ENCODE measurements around the gene MLYCD.
A peak's percentile ranks its signal among the peaks of the same experiment; 100 is the strongest.
"Not testable (repeated sequence)": the region's sequence is repeated elsewhere in the genome, so short reads cannot be mapped to it uniquely, and the experiment has no call there.

MLYCD gene

GRCh38 chr16:83942074-83942473, 43.2 kb downstream of the MLYCD start:
- no peak for DNase-seq

GRCh38 chr16:83942815-83943515, 44.0 kb downstream of the MLYCD start:
- no peak for DNase-seq

GRCh38 chr16:83943516-83944050, 44.7 kb downstream of the MLYCD start:
- no peak for DNase-seq

- no peak for DNase-seq
These were observed 46.7 kb downstream of the MLYCD start for GRCh38 chr16:83945587-83945986.

GRCh38 chr16:83946154-83946780, 47.4 kb downstream of the MLYCD start:
- no peak for DNase-seq

GRCh38 chr16:83946781-83947566, 48.1 kb downstream of the MLYCD start:
- no peak for DNase-seq

- no peak for DNase-seq
These were observed 48.8 kb downstream of the MLYCD start for GRCh38 chr16:83947642-83948234.

- no peak for DNase-seq
These were observed 50.2 kb downstream of the MLYCD start for GRCh38 chr16:83948914-83949723.

- DNase-seq, result no peak
These were observed 50.7 kb downstream of the MLYCD start for GRCh38 chr16:83949724-83950001.

GRCh38 chr16:83950862-83951399, 52.0 kb downstream of the MLYCD start:
- DNase-seq, result not testable (repeated sequence)

- DNase-seq, result no peak
These were observed 52.6 kb downstream of the MLYCD start for GRCh38 chr16:83951544-83951943.

- DNase-seq, result no peak
These were observed 53.6 kb downstream of the MLYCD start for GRCh38 chr16:83952587-83952939.

GRCh38 chr16:83952940-83953795, 54.3 kb downstream of the MLYCD start, which contains the start of gene OSGIN1:
Gene OSGIN1, plus strand, starts transcription at chr16:83953240. Its CDS starts 4,432 bp downstream, at chr16:83957672.
- DNase-seq, result peak; percentile 62 to 66

GRCh38 chr16:83953796-83954576, 55.1 kb downstream of the MLYCD start:
- DNase-seq, result no peak

GRCh38 chr16:83954577-83955016, 55.7 kb downstream of the MLYCD start:
- DNase-seq, result no peak

GRCh38 chr16:83955218-83956130, 56.6 kb downstream of the MLYCD start:
- no peak for DNase-seq

GRCh38 chr16:83956336-83957289, 57.7 kb downstream of the MLYCD start:
- DNase-seq, result peak; percentile 52

- no peak for DNase-seq
These were observed 58.5 kb downstream of the MLYCD start for GRCh38 chr16:83957296-83957855.

Measured in activated CD4-positive, alpha-beta T cell treated with anti-CD3 and anti-CD28 coated beads, Interleukin-2, amount 50 U/mL, for 4 hours (primary cell).